A673 (cell line): ENCODE measurements around the gene EXOC6B.

Experiments
- EZH2 ChIP-seq: fragments of 200-600 bp; sonication (generic); IDR thresholded peaks from 2 replicates; pipeline ENCODE4 v1.6.1; 2017; ENCODE audit warnings: borderline replicate concordance, low read depth, mild to moderate bottlenecking, mixed read lengths, antibody characterized with exemption, low read length; ENCODE audit not compliant: poor library complexity, severe bottlenecking
- TF ChIP-seq, protein P1 (sequence below): fragments of 300-800, 200-600 bp; sonication (generic); conservative IDR thresholded peaks from 2 replicates; pipeline ENCODE4 v1.5.1; 2017; ENCODE audit warnings: low read depth, mild to moderate bottlenecking, antibody characterized with exemption, low read length, moderate library complexity, mixed read lengths

DNA sequence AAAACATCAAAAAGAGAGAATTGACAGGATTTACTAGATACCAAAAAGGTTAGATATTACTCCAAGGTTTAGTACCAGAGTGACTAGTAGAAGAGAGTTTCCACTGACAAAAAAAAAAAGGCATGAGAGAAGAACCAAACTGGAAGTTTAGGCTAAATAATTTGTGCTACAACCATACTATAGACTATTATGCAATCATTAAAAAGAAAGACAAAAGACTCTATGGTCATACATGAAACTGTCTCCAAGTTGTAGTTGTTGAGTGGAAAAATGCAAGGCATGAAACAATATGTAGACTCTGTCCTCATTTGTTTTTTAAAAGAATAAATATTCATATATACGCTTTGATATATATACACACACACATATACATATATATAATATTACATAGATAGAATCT, 1.7 kb upstream of the EXOC6B start:
- TF ChIP-seq, protein P1, sequence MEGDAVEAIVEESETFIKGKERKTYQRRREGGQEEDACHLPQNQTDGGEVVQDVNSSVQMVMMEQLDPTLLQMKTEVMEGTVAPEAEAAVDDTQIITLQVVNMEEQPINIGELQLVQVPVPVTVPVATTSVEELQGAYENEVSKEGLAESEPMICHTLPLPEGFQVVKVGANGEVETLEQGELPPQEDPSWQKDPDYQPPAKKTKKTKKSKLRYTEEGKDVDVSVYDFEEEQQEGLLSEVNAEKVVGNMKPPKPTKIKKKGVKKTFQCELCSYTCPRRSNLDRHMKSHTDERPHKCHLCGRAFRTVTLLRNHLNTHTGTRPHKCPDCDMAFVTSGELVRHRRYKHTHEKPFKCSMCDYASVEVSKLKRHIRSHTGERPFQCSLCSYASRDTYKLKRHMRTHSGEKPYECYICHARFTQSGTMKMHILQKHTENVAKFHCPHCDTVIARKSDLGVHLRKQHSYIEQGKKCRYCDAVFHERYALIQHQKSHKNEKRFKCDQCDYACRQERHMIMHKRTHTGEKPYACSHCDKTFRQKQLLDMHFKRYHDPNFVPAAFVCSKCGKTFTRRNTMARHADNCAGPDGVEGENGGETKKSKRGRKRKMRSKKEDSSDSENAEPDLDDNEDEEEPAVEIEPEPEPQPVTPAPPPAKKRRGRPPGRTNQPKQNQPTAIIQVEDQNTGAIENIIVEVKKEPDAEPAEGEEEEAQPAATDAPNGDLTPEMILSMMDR = no peak
- no peak for TF ChIP-seq EZH2
